ENCODE measurements around the gene AFAP1L1. TPM values are rescaled to one million over a fixed set of nuclear protein-coding genes. Genes with fewer than 3 reads are reported as not detected.

The AFAP1L1 gene
- total RNA-seq, 2 experiments from 2014 or later, result 0.08 TPM

DNA sequence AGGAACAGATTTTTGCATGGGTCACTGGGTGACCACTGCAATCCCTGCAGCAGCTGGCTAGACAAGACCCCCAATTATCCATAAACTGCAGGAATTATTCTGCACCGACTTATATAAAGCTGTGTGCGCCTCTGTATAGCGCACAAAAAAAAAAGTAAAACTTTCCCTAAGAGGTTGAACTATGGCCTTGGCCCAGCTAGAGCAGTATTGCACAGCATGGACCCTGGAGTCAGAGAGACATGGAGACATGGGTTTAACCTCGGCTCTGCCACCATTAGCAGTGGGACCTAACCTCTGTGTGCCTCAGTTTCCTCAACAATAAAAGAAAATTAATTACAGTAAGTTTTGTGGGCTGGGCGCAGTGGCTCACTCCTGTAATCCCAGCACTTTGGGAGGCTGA lies 56.5 kb downstream of the AFAP1L1 start:
- CTCF ChIA-PET, result no interaction called here
- POLR2A ChIA-PET, result no interaction called here

DNA sequence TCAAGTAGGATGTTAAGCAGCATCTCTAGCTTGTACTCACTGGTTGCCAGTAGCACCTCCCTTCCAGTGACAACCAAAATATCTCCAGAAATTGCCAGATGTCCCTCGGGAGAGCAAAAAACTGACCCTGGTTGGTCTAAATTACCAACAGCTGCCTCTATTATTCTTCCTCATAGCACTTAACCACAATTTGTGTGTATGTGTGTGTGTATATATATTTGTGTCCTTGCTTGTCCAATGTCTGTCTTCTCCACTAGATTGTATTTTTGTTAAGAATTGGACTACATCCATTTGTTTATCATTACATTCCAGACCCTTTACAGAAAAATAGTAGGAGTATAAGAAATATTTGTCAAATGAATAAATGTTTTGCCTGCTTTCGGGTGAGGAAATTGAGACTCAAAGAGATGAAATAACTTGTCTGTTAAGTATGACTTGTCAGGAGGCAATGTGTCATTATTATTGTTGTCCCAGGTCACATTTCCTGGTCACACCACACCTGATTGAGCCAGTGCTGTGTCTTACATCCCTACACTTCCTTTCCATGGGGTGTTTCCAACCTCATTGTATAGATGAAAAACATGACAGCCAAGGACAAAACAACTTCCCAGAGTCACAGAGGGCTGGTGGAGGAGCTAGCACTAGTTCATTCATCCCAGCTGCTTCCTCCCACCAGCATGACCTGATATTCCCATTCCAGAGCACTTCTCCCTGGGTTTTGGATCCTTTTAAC lies 62.2 kb downstream of the AFAP1L1 start:
- ChIA-PET POLR2A (no interaction called here), CTCF (no interaction called here)

DNA sequence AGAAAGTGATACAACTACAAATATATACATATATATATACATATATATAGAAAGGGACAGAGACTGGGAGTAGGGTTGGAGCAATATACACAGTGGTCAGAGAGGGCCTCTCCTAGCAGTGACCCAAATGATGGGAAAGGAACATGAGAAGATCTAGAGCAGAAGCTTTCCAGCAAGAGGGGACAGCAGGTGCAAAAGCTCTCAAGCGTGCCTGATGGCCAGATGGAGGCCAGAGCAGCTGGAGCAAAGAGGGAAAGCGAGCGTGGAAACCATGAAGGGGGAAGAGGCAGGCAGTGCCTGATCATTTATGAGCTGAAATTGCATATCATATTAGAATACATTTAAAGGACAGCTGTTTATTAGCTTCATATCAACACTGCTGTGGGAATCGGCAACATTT lies 66.1 kb downstream of the AFAP1L1 start:
- ChIA-PET POLR2A (no interaction called here), CTCF (no interaction called here)

DNA sequence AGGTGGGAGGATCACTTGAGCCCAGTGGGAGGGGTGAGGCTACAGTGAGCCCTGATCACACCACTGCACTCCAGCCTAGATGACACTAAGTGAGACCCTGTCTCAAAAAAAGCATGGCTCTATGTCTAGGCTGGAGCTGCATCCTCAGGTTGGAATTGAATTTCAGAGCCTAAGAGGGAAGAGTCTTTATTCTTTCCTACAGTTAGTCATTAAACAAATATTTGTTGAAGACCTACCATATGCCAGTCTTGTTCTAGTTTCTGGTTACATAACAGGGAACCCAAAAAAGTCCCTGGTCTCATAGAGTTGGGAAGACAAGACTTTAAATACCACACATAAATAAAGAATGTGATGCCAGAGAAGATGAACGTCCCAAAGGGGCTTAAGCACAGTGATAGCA lies 66.7 kb downstream of the AFAP1L1 start:
- CTCF ChIA-PET, result no interaction called here

DNA sequence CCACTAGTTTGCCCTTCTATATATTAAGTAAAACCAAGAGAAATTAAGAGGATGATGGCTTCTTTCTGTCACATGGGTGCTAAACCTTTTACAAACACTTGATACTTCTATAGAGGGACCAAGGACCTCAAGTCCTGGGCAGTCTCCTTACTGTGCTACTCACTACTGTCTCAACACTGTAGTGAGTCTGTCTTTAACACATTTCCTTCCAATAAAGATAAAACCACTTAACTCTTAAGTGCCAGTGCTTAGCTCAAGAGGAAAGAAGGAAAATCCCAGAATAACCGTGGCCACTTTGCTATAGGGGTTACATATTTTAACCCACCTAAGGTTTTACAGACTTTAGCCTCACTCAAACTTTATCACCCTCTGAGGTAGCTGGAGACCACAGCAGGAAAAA lies 69.3 kb downstream of the AFAP1L1 start:
- CTCF ChIA-PET, result interaction anchor here (0.6 to 1.2 kb wide), 2 partner anchors 26 to 28 kb away, joined by 3 to 4 read pairs; no protein-coding TSS in a partner anchor
- POLR2A ChIA-PET, result no interaction called here

More for the DNA sequence above, 66.7 kb downstream of the AFAP1L1 start:
- POLR2A ChIA-PET, result no interaction called here

DNA sequence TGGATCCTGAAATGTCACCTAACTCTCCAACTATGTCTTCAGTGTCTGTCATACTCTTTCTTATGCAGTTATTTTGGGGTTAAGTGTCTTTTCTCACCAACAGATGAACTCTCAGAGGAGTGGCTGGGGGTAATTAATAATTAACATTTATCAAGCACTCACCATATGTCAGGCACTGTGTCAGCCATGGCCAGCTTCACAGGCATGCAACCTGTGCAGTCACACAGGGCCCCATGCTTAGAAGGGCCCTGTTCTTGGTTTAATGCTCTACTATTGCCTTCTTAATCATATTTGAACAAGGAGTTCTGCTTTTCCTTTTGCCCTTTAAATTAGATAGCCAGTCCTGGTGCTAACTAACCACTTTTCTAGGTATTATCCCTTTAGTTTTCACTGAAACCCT lies 70.2 kb downstream of the AFAP1L1 start:
- CTCF ChIA-PET, result interaction anchor here (1.2 kb wide), 1 partner anchor 25 kb away, joined by 3 read pairs; no protein-coding TSS in a partner anchor

DNA sequence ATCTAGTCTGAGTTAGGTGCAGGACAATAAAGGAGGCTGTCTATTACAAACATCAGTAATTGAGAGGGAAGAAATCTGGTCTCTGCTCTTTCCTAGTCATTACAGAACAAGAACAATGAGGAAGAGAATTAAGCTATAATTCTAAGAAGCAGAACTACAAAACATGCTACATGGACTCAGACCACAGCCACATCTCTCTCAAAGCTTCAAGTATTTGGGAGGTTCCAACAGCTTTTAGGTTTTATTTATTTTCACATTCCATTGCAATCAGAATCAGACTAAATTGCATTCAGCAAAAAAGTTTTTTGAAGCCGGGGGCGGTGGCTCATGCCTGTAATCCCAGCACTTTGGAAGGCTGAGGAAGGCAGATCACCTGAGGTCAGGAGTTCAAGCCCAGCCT lies 72.5 kb downstream of the AFAP1L1 start:
- ChIA-PET CTCF (interaction anchor here (1.1 to 2.6 kb wide), 4 partner anchors 11 to 29 kb away, joined by 3 to 17 read pairs (median 7); partner anchors contain the start of gene PCYOX1L), POLR2A (interaction anchor here (1.4 to 4.9 kb wide), 3 partner anchors 14 to 207 kb away, joined by 3 to 71 read pairs (median 9); partner anchors contain the start of genes CSNK1A1 and PCYOX1L)

More for the DNA sequence above, 70.2 kb downstream of the AFAP1L1 start:
- POLR2A ChIA-PET, result interaction anchor here (0.6 kb wide), 1 partner anchor 15 kb away, joined by 3 read pairs; no protein-coding TSS in a partner anchor

DNA sequence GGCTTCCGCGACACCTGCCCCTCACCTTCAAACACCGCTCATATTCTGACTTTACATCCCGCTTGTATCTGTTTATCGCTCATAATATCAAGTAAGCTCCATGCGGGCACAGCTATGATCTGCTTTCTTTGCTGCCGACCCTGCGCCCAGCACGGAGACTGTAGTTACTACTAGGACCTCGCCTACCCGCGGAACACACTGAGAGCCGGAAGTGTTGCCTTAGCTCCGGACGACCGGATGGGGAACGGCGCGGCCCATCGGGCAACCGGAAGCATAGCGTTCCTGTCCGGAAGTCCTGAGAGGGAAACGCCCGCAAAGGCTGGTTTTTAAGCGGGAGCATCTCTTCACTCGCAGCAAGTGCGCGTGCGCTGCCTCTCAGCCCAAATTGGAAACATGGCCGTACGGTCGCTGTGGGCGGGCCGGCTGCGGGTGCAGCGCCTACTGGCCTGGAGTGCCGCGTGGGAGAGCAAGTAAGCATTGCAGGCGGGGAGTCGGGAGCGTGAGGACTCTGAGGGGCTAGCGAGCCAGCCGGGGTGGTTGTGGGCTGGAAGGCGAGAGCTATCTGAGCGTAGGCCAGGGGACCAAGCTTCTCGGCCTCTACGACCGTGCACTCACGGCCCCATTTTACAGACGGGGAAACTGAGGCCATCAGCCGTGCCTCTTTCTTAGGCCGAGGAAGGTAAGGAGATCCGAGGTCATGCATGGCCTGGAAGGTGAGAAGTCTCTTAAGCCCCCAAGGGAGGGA lies 73.7 kb downstream of the AFAP1L1 start, which contains the start of gene GRPEL2:
TSS of gene GRPEL2 (plus strand) at position 353 of the 745 bp plus-strand sequence. CDS start at position 394, 41 bp downstream.
- ChIA-PET POLR2A (interaction anchor here (0.6 to 4.9 kb wide), 5 partner anchors 9 to 206 kb away, joined by 3 to 71 read pairs (median 4); partner anchors contain the start of genes CSNK1A1 and PCYOX1L), CTCF (interaction anchor here (1.0 to 2.6 kb wide), 6 partner anchors 10 to 28 kb away, joined by 3 to 17 read pairs (median 4); partner anchors contain the start of gene PCYOX1L)

DNA sequence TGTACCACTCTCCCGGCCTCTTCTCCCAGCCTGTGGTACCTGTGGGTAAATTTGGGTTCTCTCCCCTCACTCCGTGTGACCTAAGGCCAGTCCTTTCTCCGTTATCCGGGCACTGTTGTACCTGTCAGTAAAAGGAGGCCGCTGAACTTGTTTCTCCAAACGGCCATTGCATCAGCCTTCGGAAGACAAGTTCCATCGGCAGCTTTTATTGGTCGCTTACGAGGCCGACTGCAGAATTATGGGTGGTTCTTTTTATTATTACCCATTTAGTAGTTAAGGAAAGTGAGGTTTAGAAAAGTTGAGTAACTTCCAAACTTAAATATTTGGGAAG lies 74.2 kb downstream of the AFAP1L1 start:
- POLR2A ChIA-PET, result interaction anchor here (0.7 to 4.9 kb wide), 3 partner anchors 12 to 379 kb away, joined by 6 to 71 read pairs (median 9); partner anchors contain the start of genes CSNK1A1 and PCYOX1L
- CTCF ChIA-PET, result interaction anchor here (0.6 to 2.6 kb wide), 3 partner anchors 9 to 180 kb away, joined by 4 to 17 read pairs (median 8); no protein-coding TSS in a partner anchor

DNA sequence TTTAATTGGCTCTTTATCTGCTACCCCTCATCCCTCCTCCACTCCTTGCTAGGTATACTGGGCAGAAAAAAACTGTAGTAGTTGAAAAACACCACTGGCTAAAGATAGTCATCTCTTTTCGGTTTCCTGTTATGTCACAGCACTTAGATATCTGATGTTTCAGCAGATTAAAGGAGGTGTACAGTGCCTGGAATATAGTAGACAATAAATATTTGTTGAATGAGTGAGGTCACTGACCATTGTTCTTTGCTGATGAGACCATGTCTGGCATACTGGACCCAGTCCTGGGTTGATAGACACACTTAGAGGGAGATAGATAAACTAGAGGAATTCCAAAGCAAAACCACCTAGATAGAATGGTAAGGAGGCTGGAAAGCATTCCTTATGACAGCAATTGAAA lies 76.9 kb downstream of the AFAP1L1 start:
- POLR2A ChIA-PET, result no interaction called here

DNA sequence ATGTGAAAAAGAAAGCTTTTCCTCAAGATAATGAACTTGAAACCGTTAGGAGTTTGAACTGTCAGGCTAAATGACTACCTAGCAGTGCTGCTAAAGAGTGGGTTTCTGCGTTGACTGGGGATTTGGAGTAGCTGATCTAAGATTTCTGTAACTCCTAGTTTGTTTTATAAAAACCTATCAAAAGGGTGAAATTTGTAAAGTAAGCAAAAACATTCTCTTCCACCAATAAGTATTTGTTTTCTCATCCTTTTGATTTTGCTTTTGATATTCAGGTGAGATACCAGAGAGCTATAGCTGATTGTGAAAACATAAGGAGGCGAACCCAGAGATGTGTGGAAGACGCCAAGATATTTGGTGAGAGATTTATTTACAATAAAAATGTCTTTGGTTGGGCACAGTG lies 77.7 kb downstream of the AFAP1L1 start:
- ChIA-PET CTCF (interaction anchor here (0.9 to 1.2 kb wide), 2 partner anchors 8 to 22 kb away, joined by 3 read pairs; partner anchors contain the start of gene PCYOX1L), POLR2A (no interaction called here)

More for the DNA sequence above, 76.9 kb downstream of the AFAP1L1 start:
- CTCF ChIA-PET, result no interaction called here

DNA sequence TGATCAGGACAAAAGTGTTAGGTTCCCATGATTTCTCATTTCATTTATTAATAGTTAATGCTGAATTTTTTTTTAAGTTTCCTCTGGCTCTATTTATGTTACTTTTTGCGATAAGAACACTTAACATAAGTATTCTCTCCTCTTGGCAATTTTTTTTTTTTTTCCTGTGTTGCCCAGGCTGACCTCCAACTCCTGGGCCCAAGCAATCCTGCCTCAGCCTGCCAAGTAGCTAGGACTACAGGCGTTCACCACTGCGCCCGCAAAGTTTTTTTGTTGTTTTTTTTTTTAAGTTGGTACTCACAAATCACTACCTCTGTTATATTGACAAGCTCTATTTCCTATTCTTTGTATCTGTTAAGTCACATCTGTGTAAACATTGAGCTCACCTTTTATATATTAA lies 80.5 kb downstream of the AFAP1L1 start:
- ChIA-PET CTCF (no interaction called here), POLR2A (no interaction called here)

DNA sequence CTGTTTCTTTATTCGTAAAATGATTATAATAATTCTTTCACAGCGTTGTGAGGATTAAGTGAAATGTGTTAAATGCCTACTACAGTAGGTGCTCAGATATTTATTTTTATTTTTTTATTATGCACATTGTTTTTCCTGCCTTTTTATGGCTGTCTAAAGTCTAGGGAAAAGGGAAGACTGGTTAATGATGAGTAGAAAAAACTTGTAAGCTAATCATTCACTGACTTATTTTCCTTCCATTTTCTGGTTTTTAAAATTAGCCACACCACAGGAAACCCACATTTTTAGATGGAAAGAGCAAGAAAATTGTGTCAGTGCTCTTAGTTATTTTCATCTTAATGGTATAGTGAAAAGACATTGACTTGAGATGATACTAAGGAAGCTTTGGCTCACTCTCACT lies 82.3 kb downstream of the AFAP1L1 start:
- POLR2A ChIA-PET, result interaction anchor here (0.7 kb wide), 1 partner anchor 9 kb away, joined by 3 read pairs; the partner anchor contains the start of gene GRPEL2
- CTCF ChIA-PET, result interaction anchor here (1.2 to 3.5 kb wide), 3 partner anchors 9 to 18 kb away, joined by 3 to 17 read pairs (median 3); partner anchors contain the start of gene GRPEL2

DNA sequence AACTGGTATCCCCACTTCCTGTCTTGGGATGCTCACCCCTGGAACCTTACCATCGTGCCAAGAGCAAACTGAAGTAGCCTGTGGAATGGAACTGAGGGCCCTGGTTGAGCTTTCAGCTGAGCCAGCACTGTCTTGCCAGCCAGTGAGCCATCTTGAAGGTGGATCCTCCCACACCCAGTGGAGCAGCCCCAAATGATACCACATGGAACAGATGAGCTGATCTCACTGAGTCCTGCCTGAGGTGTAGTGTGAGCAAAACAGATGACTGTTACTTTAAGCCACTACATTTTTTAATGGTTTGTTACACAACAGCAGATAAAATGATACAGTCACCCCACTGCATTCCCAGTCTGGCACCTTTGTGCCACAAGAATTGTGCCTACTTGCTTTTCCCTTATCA lies 84.0 kb downstream of the AFAP1L1 start:
- ChIA-PET CTCF (interaction anchor here (1.5 to 3.5 kb wide), 2 partner anchors 10 to 16 kb away, joined by 3 to 17 read pairs; partner anchors contain the start of gene GRPEL2), POLR2A (interaction anchor here (6.0 kb wide), 1 partner anchor 10 kb away, joined by 71 read pairs; the partner anchor contains the start of gene GRPEL2)

DNA sequence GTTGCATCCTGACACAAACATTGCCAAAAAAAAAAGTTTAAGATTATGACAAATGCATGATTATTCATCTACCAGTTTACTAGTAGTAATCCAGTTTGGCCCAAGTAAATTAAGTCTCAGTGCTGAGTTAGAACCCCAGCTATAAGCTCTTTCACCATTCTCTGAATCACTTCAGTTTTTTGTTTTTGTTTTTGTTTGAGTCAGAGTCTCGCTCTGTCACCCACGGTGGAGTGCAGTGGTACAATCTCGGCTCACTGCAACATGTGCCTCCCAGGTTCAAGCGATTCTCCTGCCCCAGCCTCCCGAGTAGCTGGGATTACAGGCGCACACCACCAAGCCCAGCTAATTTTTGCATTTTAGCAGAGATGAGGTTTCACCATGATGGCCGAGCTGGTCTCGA lies 84.7 kb downstream of the AFAP1L1 start:
- CTCF ChIA-PET, result interaction anchor here (2.5 to 3.5 kb wide), 2 partner anchors 11 to 26 kb away, joined by 8 to 17 read pairs; partner anchors contain the start of gene GRPEL2
- POLR2A ChIA-PET, result interaction anchor here (6.0 kb wide), 1 partner anchor 11 kb away, joined by 71 read pairs; the partner anchor contains the start of gene GRPEL2

DNA sequence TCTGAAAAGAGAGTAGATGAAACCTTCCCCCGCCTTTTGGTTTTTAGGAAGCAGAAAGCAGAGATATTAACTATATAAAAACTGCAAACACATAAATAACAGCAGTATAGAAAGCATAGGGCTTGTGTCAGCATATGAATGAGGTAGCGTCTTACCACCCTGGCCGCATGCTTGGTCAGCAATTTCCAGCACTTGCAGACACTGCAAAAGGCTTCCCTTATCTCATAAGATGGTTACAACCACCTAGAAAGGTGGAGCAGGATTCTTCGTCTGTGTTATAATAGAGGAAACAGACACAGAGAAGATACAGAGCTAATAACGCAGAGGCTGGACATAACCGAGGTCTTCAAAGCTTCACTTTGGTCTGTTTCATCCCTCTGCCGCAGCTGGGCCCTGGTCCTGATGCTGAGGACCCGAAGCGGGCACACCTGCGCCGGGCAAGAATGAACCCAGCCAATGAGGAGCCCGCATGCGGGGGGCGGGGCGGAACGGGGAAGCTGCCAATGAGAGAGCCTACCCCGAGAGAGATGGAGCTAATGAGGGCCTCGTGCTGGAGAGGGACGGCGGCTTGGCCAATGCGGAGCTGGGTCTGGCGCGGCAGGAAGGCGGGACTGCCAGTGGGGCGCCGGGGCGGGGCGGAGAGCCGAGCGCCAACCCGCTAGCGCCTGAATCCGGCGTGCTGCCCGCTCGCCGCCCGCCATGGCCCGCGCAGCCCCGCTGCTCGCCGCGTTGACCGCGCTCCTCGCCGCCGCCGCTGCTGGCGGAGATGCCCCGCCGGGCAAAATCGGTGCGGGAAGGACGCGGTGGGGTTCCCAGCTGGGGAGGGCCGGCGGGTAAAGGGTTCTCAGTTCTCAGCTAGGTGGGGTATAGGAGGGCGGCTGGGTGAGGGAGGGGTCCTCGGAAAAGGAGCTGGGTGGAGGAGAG lies 86.0 kb downstream of the AFAP1L1 start, which contains the start of gene PCYOX1L:
TSS of gene PCYOX1L (plus strand) at position 677 of the 924 bp plus-strand sequence. CDS start at position 700, 23 bp downstream.
- CTCF ChIA-PET, result interaction anchor here (0.8 to 2.5 kb wide), 7 partner anchors 8 to 193 kb away, joined by 3 to 11 read pairs (median 6); partner anchors contain the start of genes CSNK1A1 and GRPEL2

DNA sequence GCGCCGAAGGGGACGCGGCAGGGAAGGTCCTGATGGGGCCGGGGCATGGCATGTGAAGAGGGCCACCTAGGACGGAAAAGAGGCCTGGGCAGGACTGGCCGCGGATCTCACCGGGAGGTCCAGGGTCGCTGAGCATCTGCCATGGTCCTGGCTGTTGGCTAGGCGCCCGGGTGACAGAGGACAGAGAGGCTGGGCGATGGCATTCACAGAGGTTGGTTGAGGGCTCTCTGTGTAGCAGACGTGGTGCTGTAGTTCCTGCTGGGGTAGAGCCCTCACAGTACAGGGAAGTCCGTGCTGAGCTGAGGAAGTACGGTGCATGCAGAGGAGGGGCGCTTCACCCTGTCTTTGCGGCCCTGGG lies 86.6 kb downstream of the AFAP1L1 start:
- ChIA-PET CTCF (interaction anchor here (1.0 to 2.5 kb wide), 6 partner anchors 9 to 41 kb away, joined by 3 to 11 read pairs (median 7); partner anchors contain the start of gene GRPEL2), POLR2A (interaction anchor here (1.0 to 6.0 kb wide), 3 partner anchors 9 to 192 kb away, joined by 6 to 71 read pairs (median 6); partner anchors contain the start of gene GRPEL2)

More for the DNA sequence above, 86.0 kb downstream of the AFAP1L1 start, which contains the start of gene PCYOX1L:
- POLR2A ChIA-PET, result interaction anchor here (0.7 to 6.0 kb wide), 4 partner anchors 9 to 193 kb away, joined by 3 to 71 read pairs (median 6); partner anchors contain the start of gene GRPEL2
